GM12892 (cell line): Measurements from ENCODE around the gene GNAI2.

Experiments
- POLR2AphosphoS5 ChIP-seq: IDR thresholded peaks from 2 replicates; pipeline ENCODE4 v1.6.1; 2011; ENCODE audit warnings: low read depth, low read length, control low read depth
- TAF1 ChIP-seq: IDR thresholded peaks from 2 replicates; pipeline ENCODE4 v1.6.1; 2011; ENCODE audit warnings: low read depth, mild to moderate bottlenecking, control low read depth, low read length, borderline replicate concordance

GRCh38 chr3:50213373-50213772 is 22.6 kb upstream of the GNAI2 start:
- TF ChIP-seq TAF1, result no peak
- TF ChIP-seq POLR2AphosphoS5, result no peak
